Type B pancreatic cell (in vitro differentiated cells): Measurements from ENCODE around the gene CNTN4. TPM values are rescaled to one million over a fixed set of nuclear protein-coding genes. Genes with fewer than 3 reads are reported as not detected.

Source experiments
- DNase-seq: peaks from one replicate; pipeline ENCODE4 v3.0.0; 2021; ENCODE audit warnings: mixed read lengths; ENCODE audit not compliant: unreplicated experiment; ENCODE audit errors: extremely low spot score
- H3K27ac Mint-ChIP-seq: 2 replicates; pipeline ENCODE4 v1.8.0; 2021; ENCODE audit warnings: mild to moderate bottlenecking, mixed read lengths
- H3K27me3 Mint-ChIP-seq: 2 replicates; pipeline ENCODE4 v1.8.0; 2021; ENCODE audit warnings: mixed read lengths
- H3K36me3 Mint-ChIP-seq: 2 replicates; pipeline ENCODE4 v1.8.0; 2021; ENCODE audit warnings: mixed read lengths
- H3K4me1 Mint-ChIP-seq: one replicate; pipeline ENCODE4 v1.8.0; 2021; ENCODE audit warnings: mixed read lengths; ENCODE audit not compliant: unreplicated experiment
- H3K4me3 Mint-ChIP-seq: 2 replicates; pipeline ENCODE4 v1.8.0; 2021; ENCODE audit warnings: mild to moderate bottlenecking, mixed read lengths
- H3K9me3 Mint-ChIP-seq: 2 replicates; pipeline ENCODE4 v1.8.0; 2021; ENCODE audit warnings: mixed read lengths
- CTCF ChIP-seq: fragments of 200-600 bp; sonication (generic); conservative IDR thresholded peaks from 2 replicates; pipeline ENCODE4 v1.5.0; 2021; ENCODE audit warnings: antibody characterized with exemption, mild to moderate bottlenecking
- total RNA-seq: library from RNA; stranded (reverse); gene quantifications from 2 replicates; pipeline ENCODE4 v1.2.1, GENCODE V29; 2021; ENCODE audit warnings: low replicate concordance

The CNTN4 gene
- total RNA-seq, 1 donor from 2014 or later, result 29.7 TPM

- Mint-ChIP-seq H3K4me1 (no peaks in the 10 kb centered on the region), H3K9me3 (no peaks in the 10 kb centered on the region), H3K4me3 (no peak overlapping the region), H3K27ac (no peak overlapping the region), H3K27me3 (no peaks in the 10 kb centered on the region), H3K36me3 (no peaks in the 10 kb centered on the region)
- no peak for DNase-seq
- TF ChIP-seq CTCF, result no peak
Measured at GRCh38 chr3:3085782-3086181, 987.1 kb downstream of the CNTN4 start.

GRCh38 chr3:3086239-3086638 is 987.6 kb downstream of the CNTN4 start:
- no peak for DNase-seq
- Mint-ChIP-seq H3K4me1 (no peaks in the 10 kb centered on the region), H3K27ac (no peak overlapping the region), H3K4me3 (no peak overlapping the region), H3K36me3 (no peaks in the 10 kb centered on the region), H3K9me3 (no peaks in the 10 kb centered on the region), H3K27me3 (no peaks in the 10 kb centered on the region)
- no peak for TF ChIP-seq CTCF

- H3K4me1 Mint-ChIP-seq, result no peaks in the 10 kb centered on the region
- no peaks in the 10 kb centered on the region for H3K27me3 Mint-ChIP-seq
- no peaks in the 10 kb centered on the region for H3K36me3 Mint-ChIP-seq
- H3K9me3 Mint-ChIP-seq, result no peaks in the 10 kb centered on the region
- no peak overlapping the region for H3K4me3 Mint-ChIP-seq
- no peak for DNase-seq
- TF ChIP-seq CTCF, result no peak
- no peak overlapping the region for H3K27ac Mint-ChIP-seq
Measured at GRCh38 chr3:3087279-3087678, 988.6 kb downstream of the CNTN4 start.

- Mint-ChIP-seq H3K9me3 (no peaks in the 10 kb centered on the region), H3K27ac (no peak overlapping the region), H3K27me3 (no peaks in the 10 kb centered on the region), H3K36me3 (no peaks in the 10 kb centered on the region), H3K4me3 (no peak overlapping the region), H3K4me1 (no peaks in the 10 kb centered on the region)
- DNase-seq, result no peak
- TF ChIP-seq CTCF, result no peak
Measured at GRCh38 chr3:3087716-3088465, 989.2 kb downstream of the CNTN4 start.

GRCh38 chr3:3089017-3089416 is 990.4 kb downstream of the CNTN4 start:
- Mint-ChIP-seq H3K36me3 (no peaks in the 10 kb centered on the region), H3K4me1 (no peaks in the 10 kb centered on the region), H3K4me3 (no peak overlapping the region), H3K27me3 (no peaks in the 10 kb centered on the region), H3K9me3 (no peaks in the 10 kb centered on the region), H3K27ac (no peak overlapping the region)
- DNase-seq, result no peak
- TF ChIP-seq CTCF, result no peak
